Fibroblast of lung (primary cell): ENCODE measurements around the gene LPP. TPM values are rescaled to one million over a fixed set of nuclear protein-coding genes. Genes with fewer than 3 reads are reported as not detected.

Experiments used
- DNase-seq, 2 donors: peaks; one replicate each; pipeline versions ENCODE4 v3.0.0 to v3.0.0-alpha.2; 2010; ENCODE audit warnings: low read depth in 2 of 2
- H2AFZ ChIP-seq: 2 replicates; pipeline ENCODE4 v1.5.1; 2012; ENCODE audit warnings: low read length, control low read depth, inconsistent platforms
- H3K27ac ChIP-seq: 2 replicates; pipeline ENCODE4 v1.5.1; 2011; ENCODE audit warnings: low read length, control low read depth; ENCODE audit not compliant: insufficient read depth
- H3K27me3 ChIP-seq: 2 replicates; pipeline ENCODE4 v1.5.1; 2011; ENCODE audit warnings: mild to moderate bottlenecking, low read length; ENCODE audit not compliant: control insufficient read depth, insufficient read depth
- H3K36me3 ChIP-seq: 2 replicates; pipeline ENCODE4 v1.5.1; 2011; ENCODE audit warnings: low read length; ENCODE audit not compliant: control insufficient read depth, insufficient read depth
- H3K4me1 ChIP-seq: 2 replicates; pipeline ENCODE4 v1.5.1; 2011; ENCODE audit warnings: low read length; ENCODE audit not compliant: control insufficient read depth, insufficient read depth; ENCODE audit errors: extremely low read depth
- H3K4me2 ChIP-seq: 2 replicates; pipeline ENCODE4 v1.5.1; 2011; ENCODE audit warnings: low read length, control low read depth; ENCODE audit not compliant: insufficient read depth; ENCODE audit errors: extremely low read depth
- H3K4me3 ChIP-seq, 4 experiments: fragments of 200-600 bp in 1 of 4; sonication (generic) in 1 of 4; replicated peaks in 1 of 4; 2 replicates each; pipeline ENCODE4 v1.5.1; 2011 to 2016; ENCODE audit warnings: low read length in 4 of 4, low read depth in 3 of 4, mild to moderate bottlenecking in 3 of 4, control low read depth in 2 of 4, inconsistent platforms in 1 of 4, mixed read lengths in 1 of 4; ENCODE audit not compliant: insufficient read depth in 1 of 4; ENCODE audit errors: control extremely low read depth in 1 of 4
- H3K79me2 ChIP-seq: 2 replicates; pipeline ENCODE4 v1.5.1; 2012; ENCODE audit warnings: mild to moderate bottlenecking, low read length, inconsistent platforms; ENCODE audit not compliant: control insufficient read depth, insufficient read depth
- H3K9ac ChIP-seq: 2 replicates; pipeline ENCODE4 v1.5.1; 2011; ENCODE audit warnings: mild to moderate bottlenecking, low read length, control low read depth; ENCODE audit not compliant: insufficient read depth
- H3K9me3 ChIP-seq: 2 replicates; pipeline ENCODE4 v1.5.1; 2012; ENCODE audit warnings: low read depth, low read length; ENCODE audit not compliant: control insufficient read depth, insufficient read depth
- H4K20me1 ChIP-seq: 2 replicates; pipeline ENCODE4 v1.5.1; 2011; ENCODE audit warnings: low read length; ENCODE audit not compliant: control insufficient read depth, insufficient read depth; ENCODE audit errors: extremely low read depth
- CTCF ChIP-seq, 2 donors: IDR thresholded peaks in 1 of 2; conservative IDR thresholded peaks in 1 of 2; 1 replicate in 1 of 2; 2 replicates in 1 of 2; pipeline ENCODE4 v1.5.1; 2011 to 2012; ENCODE audit warnings: low read length in 2 of 2, control low read depth in 1 of 2, inconsistent platforms in 1 of 2, low read depth in 1 of 2, mild to moderate bottlenecking in 1 of 2
- EZH2 ChIP-seq: IDR thresholded peaks from 2 replicates; pipeline ENCODE4 v1.5.1; 2012; ENCODE audit warnings: low read length, control low read depth, mild to moderate bottlenecking; ENCODE audit errors: missing control alignments
- polyA plus RNA-seq, 2 donors: library from polyadenylated mRNA; depleted of rRNA in 1 of 2; stranded (reverse) in 1 of 2; unstranded in 1 of 2; fragments of >200 nt; gene quantifications; 2 replicates each; pipeline ENCODE4 v1.2.1, GENCODE V29; 2011 to 2012; ENCODE audit warnings: missing spikeins in 1 of 2
- total RNA-seq: library from RNA; depleted of rRNA; stranded (reverse); fragments of >200 nt; gene quantifications from 2 replicates; pipeline ENCODE4 v1.2.1, GENCODE V29; 2014

Gene LPP
- total and polyA plus RNA-seq, 2 donors (not counting 1 experiment from before 2014, with no cell fraction given), result 69.0 to 124 TPM

GRCh38 chr3:188824566-188824965, 670.6 kb downstream of the LPP start:
- H3K36me3 ChIP-seq, result no peaks in the 10 kb centered on the region
- no peaks in the 10 kb centered on the region for H3K9me3 ChIP-seq
- no peak for DNase-seq
- H3K9ac ChIP-seq, result no peak overlapping the region
- no peaks in the 10 kb centered on the region for H3K79me2 ChIP-seq
- no peak for TF ChIP-seq CTCF (conservative IDR thresholded peaks at IDR 0.05 in 1 of 2, IDR thresholded peaks at IDR 0.05 in 1 of 2; ENCODE audit: low read depth in 1 of 2, low read length in 2 of 2)
- TF ChIP-seq EZH2, result no peak
- no peak overlapping the region for H2AFZ ChIP-seq
- no peaks in the 10 kb centered on the region for H3K4me1 ChIP-seq
- H3K4me2 ChIP-seq, result no peak overlapping the region
- H4K20me1 ChIP-seq, result no peaks in the 10 kb centered on the region
- H3K4me3 ChIP-seq, result no peak overlapping the region
- H3K27me3 ChIP-seq, result no peaks in the 10 kb centered on the region
- no peak overlapping the region for H3K27ac ChIP-seq

- no peaks in the 10 kb centered on the region for H3K4me1 ChIP-seq
- H3K36me3 ChIP-seq, result no peaks in the 10 kb centered on the region
- no peak overlapping the region for H3K4me3 ChIP-seq
- H3K9ac ChIP-seq, result no peak overlapping the region
- H3K79me2 ChIP-seq, result no peaks in the 10 kb centered on the region
- no peak overlapping the region for H3K27ac ChIP-seq
- H3K27me3 ChIP-seq, result no peaks in the 10 kb centered on the region
- no peak overlapping the region for H2AFZ ChIP-seq
- no peaks in the 10 kb centered on the region for H3K9me3 ChIP-seq
- TF ChIP-seq EZH2 (no peak), CTCF (conservative IDR thresholded peaks at IDR 0.05 in 1 of 2, IDR thresholded peaks at IDR 0.05 in 1 of 2; ENCODE audit: low read depth in 1 of 2, low read length in 2 of 2) (no peak)
- H3K4me2 ChIP-seq, result no peak overlapping the region
- no peaks in the 10 kb centered on the region for H4K20me1 ChIP-seq
- no peak for DNase-seq
These were observed 671.9 kb downstream of the LPP start for GRCh38 chr3:188825901-188826300.

DNA sequence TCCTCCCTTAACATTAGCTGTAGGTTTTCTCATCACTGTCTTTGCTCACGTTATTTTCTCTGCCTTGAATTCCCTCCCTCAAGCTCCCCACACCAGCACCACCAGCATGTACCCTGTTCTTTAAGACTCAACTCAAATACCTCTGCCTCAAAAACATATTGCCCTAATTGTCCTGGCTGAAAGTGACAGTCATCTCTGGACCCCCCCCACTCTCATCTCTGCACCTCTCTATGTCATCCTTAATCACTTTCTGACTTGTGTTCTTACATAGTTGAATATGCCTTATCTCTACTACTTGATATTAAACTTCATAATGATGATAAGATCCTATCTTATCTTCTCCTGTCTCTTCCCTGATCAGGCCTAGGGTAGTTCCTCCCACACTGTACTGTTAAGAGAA, 672.6 kb downstream of the LPP start:
- TF ChIP-seq CTCF (conservative IDR thresholded peaks at IDR 0.05 in 1 of 2, IDR thresholded peaks at IDR 0.05 in 1 of 2; ENCODE audit: low read depth in 1 of 2, low read length in 2 of 2) (no peak), EZH2 (no peak)

More for the DNA sequence above, 672.6 kb downstream of the LPP start:
- Histone ChIP-seq H3K9me3 (no peaks in the 10 kb centered on the region), H3K79me2 (no peaks in the 10 kb centered on the region), H3K4me3 (no peak overlapping the region), H3K36me3 (no peaks in the 10 kb centered on the region), H4K20me1 (no peaks in the 10 kb centered on the region), H3K27ac (no peak overlapping the region), H3K27me3 (no peaks in the 10 kb centered on the region), H3K4me2 (no peak overlapping the region), H3K4me1 (no peaks in the 10 kb centered on the region), H3K9ac (no peak overlapping the region), H2AFZ (no peak overlapping the region)
- DNase-seq, result no peak
